ENCODE results near the gene TMEM132A.

DNA sequence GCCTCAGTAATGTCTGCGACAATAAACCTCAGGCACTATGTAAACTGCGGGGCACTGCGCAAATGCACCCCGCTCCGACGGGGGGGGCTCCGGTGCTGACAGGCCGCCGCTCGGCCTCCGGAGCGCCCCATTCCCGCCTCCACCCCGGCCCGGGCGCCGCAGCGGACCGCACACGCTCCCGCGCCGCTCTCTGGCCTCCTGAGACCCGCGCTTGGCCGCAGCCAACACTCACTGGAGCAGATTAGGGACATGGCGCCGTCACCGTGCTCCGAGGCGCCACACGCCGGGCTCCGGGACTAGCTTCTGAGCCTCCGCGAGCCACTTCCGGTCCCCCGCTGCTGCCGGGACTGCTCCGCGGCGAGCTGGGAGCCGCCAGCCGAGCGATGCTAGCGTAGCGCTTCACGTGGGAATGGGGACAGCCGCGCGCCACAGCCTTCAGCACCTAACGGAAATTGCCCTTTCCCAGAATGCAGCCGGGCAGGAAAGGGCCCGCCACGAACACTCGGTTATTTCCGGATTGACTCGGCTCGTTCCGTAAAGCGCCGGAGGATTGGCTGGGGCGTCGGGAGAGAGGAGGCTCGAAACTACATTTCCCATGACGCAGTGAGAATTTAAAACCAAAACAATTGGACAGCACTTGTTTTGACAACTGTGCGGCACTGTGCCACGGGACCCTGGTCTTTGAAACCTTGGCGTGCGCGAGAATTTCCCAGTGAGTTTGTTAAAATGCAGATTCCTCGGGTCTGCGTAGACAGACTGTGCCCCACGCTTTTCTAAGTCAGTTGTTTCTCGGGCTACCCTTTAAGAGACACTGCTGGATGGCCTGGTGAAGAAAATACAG lies 17.9 kb upstream of the TMEM132A start, which contains the start of gene PRPF19:
- TF ChIP-seq POLR2A (IDR thresholded peaks at IDR 0.05) (no peak), POLR2AphosphoS5 (IDR thresholded peaks at IDR 0.05) (peak in 2 of 3 donors; percentile 45 to 83), EP300 (IDR thresholded peaks at IDR 0.05) (no peak)
- TF ChIP-seq, protein P1, sequence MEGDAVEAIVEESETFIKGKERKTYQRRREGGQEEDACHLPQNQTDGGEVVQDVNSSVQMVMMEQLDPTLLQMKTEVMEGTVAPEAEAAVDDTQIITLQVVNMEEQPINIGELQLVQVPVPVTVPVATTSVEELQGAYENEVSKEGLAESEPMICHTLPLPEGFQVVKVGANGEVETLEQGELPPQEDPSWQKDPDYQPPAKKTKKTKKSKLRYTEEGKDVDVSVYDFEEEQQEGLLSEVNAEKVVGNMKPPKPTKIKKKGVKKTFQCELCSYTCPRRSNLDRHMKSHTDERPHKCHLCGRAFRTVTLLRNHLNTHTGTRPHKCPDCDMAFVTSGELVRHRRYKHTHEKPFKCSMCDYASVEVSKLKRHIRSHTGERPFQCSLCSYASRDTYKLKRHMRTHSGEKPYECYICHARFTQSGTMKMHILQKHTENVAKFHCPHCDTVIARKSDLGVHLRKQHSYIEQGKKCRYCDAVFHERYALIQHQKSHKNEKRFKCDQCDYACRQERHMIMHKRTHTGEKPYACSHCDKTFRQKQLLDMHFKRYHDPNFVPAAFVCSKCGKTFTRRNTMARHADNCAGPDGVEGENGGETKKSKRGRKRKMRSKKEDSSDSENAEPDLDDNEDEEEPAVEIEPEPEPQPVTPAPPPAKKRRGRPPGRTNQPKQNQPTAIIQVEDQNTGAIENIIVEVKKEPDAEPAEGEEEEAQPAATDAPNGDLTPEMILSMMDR (IDR thresholded peaks at IDR 0.05) = no peak

Data from suprapubic skin (tissue), 4 donors.